Upper lobe of left lung (tissue), 6 donors: Measurements from ENCODE around the gene CCDC142. TPM values are rescaled to one million over a fixed set of nuclear protein-coding genes. Genes with fewer than 3 reads are reported as not detected.
"Not testable (repeated sequence)": the region's sequence is repeated elsewhere in the genome, so short reads cannot be mapped to it uniquely, and the experiment has no call there.

Experiments used
- ATAC-seq, 2 donors: fragments of 200-7000 bp; cut with Tn5 transposase; one replicate each; pipeline ENCODE4 v1.9.1; 2022; ENCODE audit warnings: mild to moderate bottlenecking in 2 of 2, moderate library complexity in 2 of 2; ENCODE audit not compliant: low FRiP score in 2 of 2
- DNase-seq, 2 donors: peaks; one replicate each; pipeline ENCODE4 v3.0.0-alpha.2; 2019 to 2020
- H3K27ac ChIP-seq, 4 donors: fragments of 200-600 bp; sonication (generic); one replicate each; pipeline ENCODE4 v1.5.1; 2016 to 2019
- H3K27me3 ChIP-seq, 4 donors: fragments of 200-600 bp; sonication (generic); one replicate each; pipeline ENCODE4 v1.5.1; 2017 to 2019
- H3K36me3 ChIP-seq, 4 donors: fragments of 200-600 bp; sonication (generic); one replicate each; pipeline ENCODE4 v1.5.1; 2016 to 2019
- H3K4me1 ChIP-seq, 4 donors: fragments of 200-600 bp; sonication (generic); one replicate each; pipeline ENCODE4 v1.5.1; 2018 to 2019
- H3K4me3 ChIP-seq, 4 donors: fragments of 200-600 bp; sonication (generic); one replicate each; pipeline ENCODE4 v1.5.1; 2017 to 2019; ENCODE audit warnings: mild to moderate bottlenecking in 2 of 4, moderate library complexity in 1 of 4
- H3K9me3 ChIP-seq, 4 donors: fragments of 200-600 bp; sonication (generic); one replicate each; pipeline ENCODE4 v1.5.1; 2018 to 2019
- EP300 ChIP-seq, 4 donors: sonication (generic); formaldehyde crosslinking; IDR thresholded peaks; one replicate each; pipeline ENCODE4 v1.5.1; 2017; ENCODE audit warnings: antibody characterized with exemption in 4 of 4, control low read depth in 2 of 4
- POLR2A ChIP-seq, 4 donors: fragments of 450-650 bp; IDR thresholded peaks; one replicate each; pipeline ENCODE4 v1.5.1; 2016 to 2017; ENCODE audit warnings: antibody characterized with exemption in 4 of 4, mild to moderate bottlenecking in 2 of 4
- POLR2AphosphoS5 ChIP-seq, 2 donors: sonication (generic); formaldehyde crosslinking; IDR thresholded peaks; one replicate each; pipeline ENCODE4 v1.5.1; 2017; ENCODE audit warnings: antibody characterized with exemption in 2 of 2
- WGBS, 2 donors: methylation state at CpG; one replicate each; pipeline ENCODE4 v1.1.5; 2017 to 2018; 5-methylcytosine and 5-hydroxymethylcytosine counted together
- total RNA-seq, 6 donors: library from RNA; depleted of rRNA in 4 of 6; stranded (reverse); fragments of >200 nt in 4 of 6; gene quantifications; one replicate each; pipeline versions ENCODE4 v1.1.0 to v1.2.1, GENCODE V29; 2016 to 2021
- TF ChIP-seq, protein P1 (sequence below), 6 experiments: fragments of 450-650 bp in 4 of 6; fragments of 200-600 bp in 2 of 6; sonication (generic) in 2 of 6; IDR thresholded peaks; one replicate each; pipeline ENCODE4 v1.5.1; 2016 to 2019; ENCODE audit warnings: antibody characterized with exemption in 6 of 6
- donor health status: DM: no; HTN: no; CAD: no; lungs with moderate emphysema.
- donor health status: DM: no; HTN: yes; CAD: no; lungs with severe emphysema.

The CCDC142 gene
- total RNA-seq, 6 donors from 2014 or later, result 14.8 to 67.1 (median 19.8) TPM

DNA sequence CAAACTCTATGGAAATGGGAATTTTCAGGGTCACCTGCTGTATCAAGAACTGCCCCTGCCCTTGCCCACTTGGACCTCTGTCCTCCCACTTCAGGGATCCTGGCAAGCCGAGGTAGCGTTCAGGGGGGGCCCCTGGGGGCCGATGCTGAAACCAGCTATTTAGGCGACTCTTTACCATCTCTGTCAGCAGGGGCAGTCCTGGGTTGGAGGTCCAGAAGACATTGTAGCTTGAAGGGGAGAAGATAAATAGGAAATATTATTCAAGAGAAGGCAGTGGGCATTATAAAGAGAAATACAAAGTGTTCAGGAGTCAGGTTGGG, 20.1 kb downstream of the CCDC142 start:
- ATAC-seq (no peak), DNase-seq (no peak)
- 75 to 85% methylated on average over 4 of the region's 4 CpGs for WGBS, 2 donors
- no peak for TF ChIP-seq POLR2AphosphoS5 (IDR thresholded peaks at IDR 0.05)
- TF ChIP-seq EP300 (IDR thresholded peaks at IDR 0.05), result no peak
- TF ChIP-seq POLR2A (IDR thresholded peaks at IDR 0.05), result no peak
- TF ChIP-seq, protein P1, sequence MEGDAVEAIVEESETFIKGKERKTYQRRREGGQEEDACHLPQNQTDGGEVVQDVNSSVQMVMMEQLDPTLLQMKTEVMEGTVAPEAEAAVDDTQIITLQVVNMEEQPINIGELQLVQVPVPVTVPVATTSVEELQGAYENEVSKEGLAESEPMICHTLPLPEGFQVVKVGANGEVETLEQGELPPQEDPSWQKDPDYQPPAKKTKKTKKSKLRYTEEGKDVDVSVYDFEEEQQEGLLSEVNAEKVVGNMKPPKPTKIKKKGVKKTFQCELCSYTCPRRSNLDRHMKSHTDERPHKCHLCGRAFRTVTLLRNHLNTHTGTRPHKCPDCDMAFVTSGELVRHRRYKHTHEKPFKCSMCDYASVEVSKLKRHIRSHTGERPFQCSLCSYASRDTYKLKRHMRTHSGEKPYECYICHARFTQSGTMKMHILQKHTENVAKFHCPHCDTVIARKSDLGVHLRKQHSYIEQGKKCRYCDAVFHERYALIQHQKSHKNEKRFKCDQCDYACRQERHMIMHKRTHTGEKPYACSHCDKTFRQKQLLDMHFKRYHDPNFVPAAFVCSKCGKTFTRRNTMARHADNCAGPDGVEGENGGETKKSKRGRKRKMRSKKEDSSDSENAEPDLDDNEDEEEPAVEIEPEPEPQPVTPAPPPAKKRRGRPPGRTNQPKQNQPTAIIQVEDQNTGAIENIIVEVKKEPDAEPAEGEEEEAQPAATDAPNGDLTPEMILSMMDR (IDR thresholded peaks at IDR 0.05), result no peak
- Histone ChIP-seq H3K27ac (no peak overlapping the region), H3K4me1 (peaks cover 24 to 37% (median 27%) of the 10 kb centered on the region in 4 donors), H3K9me3 (no peaks in the 10 kb centered on the region), H3K4me3 (no peak overlapping the region), H3K36me3 (peaks cover 0 to 26% (median 12%) of the 10 kb centered on the region in 4 donors), H3K27me3 (no peaks in the 10 kb centered on the region)

DNA sequence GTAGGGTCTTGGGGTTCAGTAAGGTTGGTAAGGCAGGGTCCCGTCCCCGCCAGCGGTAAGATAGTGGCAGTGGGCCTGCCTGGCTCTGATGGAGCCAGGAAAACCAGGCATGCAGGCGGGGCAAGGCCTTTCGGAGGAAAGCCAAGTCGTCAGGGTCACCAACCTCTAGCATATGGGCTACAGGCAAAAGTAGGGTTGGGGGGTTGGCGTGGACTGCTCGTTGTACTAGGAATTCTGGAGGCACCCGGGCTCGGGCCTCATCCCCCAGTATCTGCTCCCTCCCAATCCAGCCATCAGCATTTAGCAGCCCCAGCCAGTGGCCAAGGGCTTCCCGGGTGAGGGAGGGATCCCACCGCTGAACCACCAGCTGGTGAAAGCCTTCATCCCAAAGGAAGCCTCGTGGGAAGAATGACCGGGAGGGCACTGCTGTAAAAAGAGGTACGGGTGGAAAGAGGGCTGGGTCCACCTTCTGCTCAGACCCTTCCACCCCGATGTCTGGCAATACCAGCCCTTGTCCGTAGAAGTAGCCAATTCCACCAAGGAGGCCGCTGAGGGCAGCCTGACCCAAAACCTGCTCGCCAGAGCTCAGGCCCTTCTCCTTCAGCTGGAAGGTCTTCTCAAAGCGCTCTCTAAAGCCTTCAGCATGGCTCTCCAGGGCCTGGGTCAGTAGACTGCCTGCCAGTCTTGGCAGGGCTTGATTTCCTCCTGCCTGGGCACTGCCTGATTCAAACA, 20.6 kb downstream of the CCDC142 start:
- Histone ChIP-seq H3K27ac (no peak overlapping the region), H3K36me3 (peaks cover 0 to 26% (median 12%) of the 10 kb centered on the region in 4 donors), H3K4me1 (peaks cover 26 to 43% (median 29%) of the 10 kb centered on the region in 4 donors), H3K27me3 (no peaks in the 10 kb centered on the region), H3K9me3 (no peaks in the 10 kb centered on the region), H3K4me3 (no peak overlapping the region)
- 87 to 90% methylated on average over 15 to 20 of the region's 20 CpGs for whole genome bisulfite sequencing, 2 donors
- TF ChIP-seq POLR2A (IDR thresholded peaks at IDR 0.05) (no peak), POLR2AphosphoS5 (IDR thresholded peaks at IDR 0.05) (no peak), EP300 (IDR thresholded peaks at IDR 0.05) (no peak)
- TF ChIP-seq, protein P1 (IDR thresholded peaks at IDR 0.05), result no peak
- ATAC-seq (no peak), DNase-seq (no peak)

DNA sequence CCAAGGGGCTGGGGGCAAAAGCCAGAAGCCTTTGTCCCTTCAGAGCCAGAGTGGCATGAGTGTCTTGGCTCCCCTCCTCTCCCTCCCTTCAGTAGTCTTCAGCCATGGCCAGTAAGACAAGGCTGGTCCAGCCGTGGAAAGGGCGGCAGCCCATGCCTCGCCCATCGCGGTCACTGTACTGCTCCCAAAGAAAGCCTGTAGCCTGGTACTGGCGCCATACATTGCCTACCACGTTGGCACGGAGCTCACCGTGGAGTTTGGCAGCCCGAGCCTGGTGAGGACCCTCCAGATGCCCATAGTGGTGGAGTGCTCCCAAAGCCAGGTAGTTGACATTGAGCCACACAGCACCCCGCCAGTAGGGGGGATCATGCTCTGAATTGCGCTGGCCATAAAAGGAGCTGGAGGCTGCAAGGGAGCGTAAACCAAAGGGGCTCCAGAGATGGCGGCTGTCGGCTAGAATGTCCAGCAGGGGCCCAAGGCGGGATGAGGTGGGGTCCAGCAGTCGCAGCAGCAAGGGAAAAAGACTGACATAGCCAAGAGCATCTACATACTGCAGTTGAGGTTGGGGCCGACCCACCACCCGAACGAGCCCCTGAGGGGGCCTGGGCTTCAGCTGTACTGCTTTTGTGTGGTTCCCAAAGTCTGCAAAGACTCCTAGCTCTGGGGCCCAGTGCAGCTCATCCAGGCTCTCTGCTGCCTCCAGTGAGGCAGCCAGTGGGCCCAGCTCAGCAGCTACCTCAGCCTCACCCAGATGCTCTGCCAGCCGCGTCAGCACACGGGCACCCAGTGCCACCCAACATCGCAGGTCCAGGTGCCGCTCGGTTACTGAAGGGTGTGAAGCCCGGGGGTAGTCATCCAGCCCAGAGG, 21.4 kb downstream of the CCDC142 start:
- H3K27ac ChIP-seq, result no peak overlapping the region
- peaks cover 0 to 26% (median 12%) of the 10 kb centered on the region in 4 donors for H3K36me3 ChIP-seq
- no peak overlapping the region for H3K4me3 ChIP-seq
- H3K4me1 ChIP-seq, result peaks cover 34 to 51% (median 36%) of the 10 kb centered on the region in 4 donors
- no peaks in the 10 kb centered on the region for H3K9me3 ChIP-seq
- H3K27me3 ChIP-seq, result no peaks in the 10 kb centered on the region
- TF ChIP-seq, protein P1 (IDR thresholded peaks at IDR 0.05), result peak in 1 of 6 experiments; percentile 6
- no peak for TF ChIP-seq POLR2A (IDR thresholded peaks at IDR 0.05)
- TF ChIP-seq EP300 (IDR thresholded peaks at IDR 0.05), result no peak
- TF ChIP-seq POLR2AphosphoS5 (IDR thresholded peaks at IDR 0.05), result no peak
- no peak for ATAC-seq
- 95 to 98% methylated on average over 17 of the region's 27 CpGs for WGBS, 2 donors
- peak in 1 of 2 donors; percentile 70 for DNase-seq

- Histone ChIP-seq H3K36me3 (peaks cover 0 to 26% (median 12%) of the 10 kb centered on the region in 4 donors), H3K4me1 (peaks cover 38 to 55% (median 41%) of the 10 kb centered on the region in 4 donors)
- not testable (repeated sequence) for H3K4me3 ChIP-seq, H3K27me3 ChIP-seq, DNase-seq, H3K27ac ChIP-seq, H3K9me3 ChIP-seq, ATAC-seq
- 86 to 91% methylated on average over 8 to 10 of the region's 10 CpGs for WGBS, 2 donors
Observed at GRCh38 chr2:74460187-74460586, 22.6 kb downstream of the CCDC142 start.

DNA sequence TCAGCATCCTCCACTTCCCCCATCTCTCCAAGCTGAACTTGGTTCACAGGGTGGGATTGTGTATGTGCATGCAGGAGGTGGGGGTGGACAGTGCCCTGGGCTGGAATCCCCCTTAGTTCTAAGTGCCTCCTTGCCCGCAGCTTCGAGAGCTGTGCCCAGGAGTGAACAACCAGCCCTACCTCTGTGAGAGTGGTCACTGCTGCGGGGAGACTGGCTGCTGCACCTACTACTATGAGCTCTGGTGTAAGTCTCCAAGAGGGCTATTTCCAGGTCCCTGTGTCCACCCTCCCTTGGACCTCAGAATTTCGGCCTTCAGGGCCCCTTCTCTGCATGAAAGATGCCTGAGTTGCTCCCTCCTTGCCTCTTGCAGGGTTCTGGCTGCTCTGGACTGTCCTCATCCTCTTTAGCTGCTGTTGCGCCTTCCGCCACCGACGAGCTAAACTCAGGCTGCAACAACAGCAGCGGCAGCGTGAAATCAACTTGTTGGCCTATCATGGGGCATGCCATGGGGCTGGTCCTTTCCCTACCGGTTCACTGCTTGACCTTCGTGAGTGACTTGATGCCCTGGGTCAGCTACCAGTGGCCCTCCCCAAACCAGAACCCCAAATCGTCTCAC, 23.2 kb downstream of the CCDC142 start:
- peak overlapping the region in 3 of 4 donors; percentile 66 to 87 (median 72) for H3K4me3 ChIP-seq
- peak overlapping the region in 1 of 4 donors; percentile 99 for H3K27ac ChIP-seq
- H3K9me3 ChIP-seq, H3K27me3 ChIP-seq, DNase-seq, ATAC-seq: not testable (repeated sequence)
- WGBS, 2 donors, result 81 to 91% methylated on average over 11 to 13 of the region's 13 CpGs
- peaks cover 38 to 55% (median 41%) of the 10 kb centered on the region in 4 donors for H3K4me1 ChIP-seq
- H3K36me3 ChIP-seq, result peaks cover 0 to 26% (median 12%) of the 10 kb centered on the region in 4 donors
